PFSK-1 (cell line): ENCODE results near the gene CYSLTR2.

Source experiments
- FOXP2 ChIP-seq: optimal IDR thresholded peaks from 2 replicates; pipeline ENCODE3; 2011; ENCODE audit warnings: borderline replicate concordance, control low read depth, inconsistent platforms; ENCODE audit not compliant: insufficient read depth; ENCODE audit errors: extremely low read length, extremely low read depth
- POLR2AphosphoS5 ChIP-seq: IDR thresholded peaks from 2 replicates; pipeline ENCODE4 v1.6.1; 2012; ENCODE audit warnings: low read depth, mild to moderate bottlenecking, control low read depth, low read length, moderate library complexity
- SIN3A ChIP-seq: IDR thresholded peaks from 2 replicates; pipeline ENCODE4 v1.6.1; 2012; ENCODE audit warnings: mild to moderate bottlenecking, low read length, moderate library complexity, borderline replicate concordance; ENCODE audit not compliant: insufficient read depth
- TAF1 ChIP-seq: IDR thresholded peaks from 2 replicates; pipeline ENCODE4 v1.6.1; 2012; ENCODE audit warnings: low read length, control low read depth, borderline replicate concordance; ENCODE audit not compliant: insufficient read depth
- TF ChIP-seq, protein P1 (sequence below), 2 experiments: IDR thresholded peaks; 2 replicates each; pipeline versions ENCODE4 v1.6.1 to v1.8.0; 2011 to 2012; ENCODE audit warnings: low read depth in 2 of 2, low read length in 2 of 2, control low read depth in 1 of 2, inconsistent platforms in 1 of 2, mild to moderate bottlenecking in 1 of 2, moderate library complexity in 1 of 2; ENCODE audit not compliant: insufficient read depth in 1 of 2

CYSLTR2 gene

DNA sequence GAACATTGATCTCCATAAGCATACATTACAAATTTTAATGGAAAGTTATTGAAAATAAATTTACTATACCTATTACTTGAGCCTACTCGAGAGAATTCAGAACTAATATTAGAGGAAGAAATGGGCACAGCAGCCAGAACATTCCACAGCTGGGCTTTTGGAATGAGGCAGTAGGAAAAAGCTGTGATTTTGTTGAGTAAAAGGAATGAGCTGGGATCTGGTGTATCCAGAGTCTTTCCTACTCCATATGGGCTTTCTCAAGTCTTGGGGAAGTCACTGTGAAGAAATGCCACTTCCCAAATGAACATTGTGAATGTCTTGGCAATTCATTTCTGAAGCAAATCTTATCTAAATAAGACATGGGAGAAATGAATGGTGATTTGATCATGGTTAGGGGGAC, 93.1 kb downstream of the CYSLTR2 start:
- TF ChIP-seq FOXP2 (no peak), TAF1 (no peak), SIN3A (no peak), POLR2AphosphoS5 (no peak)
- TF ChIP-seq, protein P1, sequence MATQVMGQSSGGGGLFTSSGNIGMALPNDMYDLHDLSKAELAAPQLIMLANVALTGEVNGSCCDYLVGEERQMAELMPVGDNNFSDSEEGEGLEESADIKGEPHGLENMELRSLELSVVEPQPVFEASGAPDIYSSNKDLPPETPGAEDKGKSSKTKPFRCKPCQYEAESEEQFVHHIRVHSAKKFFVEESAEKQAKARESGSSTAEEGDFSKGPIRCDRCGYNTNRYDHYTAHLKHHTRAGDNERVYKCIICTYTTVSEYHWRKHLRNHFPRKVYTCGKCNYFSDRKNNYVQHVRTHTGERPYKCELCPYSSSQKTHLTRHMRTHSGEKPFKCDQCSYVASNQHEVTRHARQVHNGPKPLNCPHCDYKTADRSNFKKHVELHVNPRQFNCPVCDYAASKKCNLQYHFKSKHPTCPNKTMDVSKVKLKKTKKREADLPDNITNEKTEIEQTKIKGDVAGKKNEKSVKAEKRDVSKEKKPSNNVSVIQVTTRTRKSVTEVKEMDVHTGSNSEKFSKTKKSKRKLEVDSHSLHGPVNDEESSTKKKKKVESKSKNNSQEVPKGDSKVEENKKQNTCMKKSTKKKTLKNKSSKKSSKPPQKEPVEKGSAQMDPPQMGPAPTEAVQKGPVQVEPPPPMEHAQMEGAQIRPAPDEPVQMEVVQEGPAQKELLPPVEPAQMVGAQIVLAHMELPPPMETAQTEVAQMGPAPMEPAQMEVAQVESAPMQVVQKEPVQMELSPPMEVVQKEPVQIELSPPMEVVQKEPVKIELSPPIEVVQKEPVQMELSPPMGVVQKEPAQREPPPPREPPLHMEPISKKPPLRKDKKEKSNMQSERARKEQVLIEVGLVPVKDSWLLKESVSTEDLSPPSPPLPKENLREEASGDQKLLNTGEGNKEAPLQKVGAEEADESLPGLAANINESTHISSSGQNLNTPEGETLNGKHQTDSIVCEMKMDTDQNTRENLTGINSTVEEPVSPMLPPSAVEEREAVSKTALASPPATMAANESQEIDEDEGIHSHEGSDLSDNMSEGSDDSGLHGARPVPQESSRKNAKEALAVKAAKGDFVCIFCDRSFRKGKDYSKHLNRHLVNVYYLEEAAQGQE (IDR thresholded peaks at IDR 0.05; ENCODE audit: insufficient read depth in 1 of 2, low read depth in 2 of 2, low read length in 2 of 2) = no peak

DNA sequence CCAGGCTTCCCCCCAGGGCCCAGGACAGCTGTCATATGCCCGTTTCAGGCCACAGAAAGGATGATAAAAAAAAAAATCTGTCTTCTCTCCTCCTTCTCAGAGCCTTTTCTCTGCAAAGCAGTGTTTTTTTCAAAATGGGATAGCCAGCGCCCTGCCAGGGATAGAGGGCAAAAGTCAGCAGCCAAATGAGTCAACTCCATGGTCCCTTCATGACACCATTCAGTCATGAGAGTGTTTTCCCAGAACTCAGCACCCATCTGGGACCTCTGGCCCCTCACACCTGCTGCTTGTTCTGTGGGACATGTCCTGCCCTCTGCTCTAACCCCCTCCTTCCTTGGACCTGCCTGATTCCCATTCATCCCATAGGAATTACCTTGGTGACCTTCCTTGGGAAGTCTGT, 95.0 kb downstream of the CYSLTR2 start:
- TF ChIP-seq TAF1 (no peak), POLR2AphosphoS5 (no peak)

DNA sequence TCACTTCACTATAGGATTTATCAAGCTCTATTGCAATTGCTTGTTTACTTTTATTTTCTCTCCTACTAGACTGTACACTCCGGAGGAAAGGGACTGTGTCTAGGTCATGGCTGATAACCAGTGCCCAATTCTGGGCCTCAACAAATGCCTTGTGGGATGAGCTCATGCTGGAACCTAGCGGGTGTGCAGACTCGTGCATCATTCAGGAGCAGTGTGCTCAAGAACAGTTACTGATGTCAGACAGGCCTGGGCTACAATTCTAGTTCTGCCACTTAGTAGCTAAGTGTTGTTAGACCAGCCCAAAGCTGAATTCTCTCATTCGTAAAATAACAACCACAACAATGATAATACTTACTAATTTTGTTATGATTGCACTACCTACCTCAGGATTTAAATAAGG, 95.4 kb downstream of the CYSLTR2 start:
- no peak for TF ChIP-seq FOXP2
- TF ChIP-seq TAF1 = no peak
- TF ChIP-seq POLR2AphosphoS5 = no peak
- TF ChIP-seq, protein P1 (IDR thresholded peaks at IDR 0.05; ENCODE audit: insufficient read depth in 1 of 2, low read depth in 2 of 2, low read length in 2 of 2) = no peak
- TF ChIP-seq SIN3A = no peak

DNA sequence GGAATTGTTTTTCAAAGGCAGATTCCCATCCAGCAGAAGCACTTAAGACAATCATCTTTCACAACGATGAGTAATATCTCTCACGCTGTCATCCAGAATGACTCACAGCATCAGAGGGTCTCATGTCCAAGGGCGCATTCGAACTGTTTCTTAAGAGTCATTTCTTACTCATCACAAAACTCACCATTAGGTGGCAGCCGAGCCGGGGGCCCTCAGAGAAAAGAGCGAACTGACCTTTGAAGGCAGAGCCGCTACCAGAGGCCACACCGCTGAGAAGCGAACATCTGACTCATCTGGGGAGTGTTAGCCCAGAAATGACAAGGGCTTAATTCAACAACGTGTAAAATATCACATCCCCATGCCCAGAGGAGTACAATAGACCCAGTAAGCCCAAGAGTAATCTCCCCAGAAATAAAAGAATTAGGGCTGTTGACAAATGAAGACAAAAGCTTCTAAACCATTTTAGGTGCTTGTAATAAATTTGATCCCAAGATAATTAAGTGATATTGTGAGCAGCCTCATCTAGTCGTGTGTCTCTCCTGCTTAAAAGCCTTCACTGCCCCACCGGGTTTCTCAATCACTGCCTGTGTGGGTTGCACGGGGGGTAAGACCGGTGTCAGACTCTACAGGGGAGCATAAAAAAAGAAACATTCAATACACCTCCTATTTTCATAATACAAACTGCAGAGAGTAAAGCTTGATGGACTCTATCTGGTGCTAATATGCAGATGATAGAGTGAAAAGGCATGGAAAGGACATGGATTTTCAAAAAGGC, 96.2 kb downstream of the CYSLTR2 start:
- no peak for TF ChIP-seq SIN3A
- TF ChIP-seq, protein P1 (IDR thresholded peaks at IDR 0.05; ENCODE audit: insufficient read depth in 1 of 2, low read depth in 2 of 2, low read length in 2 of 2) = no peak
- no peak for TF ChIP-seq TAF1
- TF ChIP-seq FOXP2 = no peak
- TF ChIP-seq POLR2AphosphoS5 = no peak

DNA sequence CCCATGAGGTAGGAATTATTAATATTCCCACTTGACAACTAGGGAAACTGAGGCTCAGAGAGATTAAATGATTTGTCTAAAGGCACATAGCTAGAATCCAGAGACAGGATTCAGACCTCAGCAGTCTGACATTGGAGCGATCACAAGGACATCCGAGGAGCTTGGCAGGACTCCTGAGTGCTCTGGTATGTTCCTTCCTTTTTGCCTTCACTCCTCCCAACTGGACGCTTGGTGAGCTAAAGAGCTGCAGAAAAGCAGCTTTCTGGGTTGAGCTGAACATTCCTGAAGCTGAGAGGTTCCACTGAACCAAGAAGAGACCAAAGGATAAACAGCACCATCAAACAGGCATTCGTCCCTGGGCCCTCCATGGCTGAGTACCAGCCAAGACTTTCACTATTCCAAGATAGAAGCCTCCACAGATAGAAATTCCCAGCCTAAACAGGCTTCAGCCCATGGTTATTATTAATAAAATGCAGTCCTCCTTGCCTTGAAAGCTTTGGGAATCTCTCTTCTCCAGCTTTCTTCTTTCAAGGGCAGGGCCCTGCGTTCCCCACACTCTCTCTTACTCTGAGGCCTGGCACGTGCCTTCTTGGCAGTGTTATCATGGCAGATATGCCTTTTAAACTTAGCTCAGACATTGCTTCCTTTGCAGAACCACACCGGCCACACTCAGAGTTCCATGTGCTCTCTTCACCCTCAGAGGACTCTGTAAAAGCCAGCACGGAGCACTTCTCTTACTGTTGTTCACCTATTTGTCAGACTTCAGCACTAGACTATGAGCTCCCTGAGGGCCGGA, 97.1 kb downstream of the CYSLTR2 start:
- TF ChIP-seq POLR2AphosphoS5 (no peak), SIN3A (no peak), FOXP2 (no peak), TAF1 (no peak)
- TF ChIP-seq, protein P1 (IDR thresholded peaks at IDR 0.05; ENCODE audit: insufficient read depth in 1 of 2, low read depth in 2 of 2, low read length in 2 of 2) = no peak
